GM19239 (cell line): ENCODE measurements around the gene HAGHL.
"Not testable (repeated sequence)": the region's sequence is repeated elsewhere in the genome, so short reads cannot be mapped to it uniquely, and the experiment has no call there.

Source experiments
- DNase-seq: peaks from one replicate; pipeline ENCODE4 v3.0.0; 2011; ENCODE audit warnings: low spot score; ENCODE audit not compliant: insufficient read length
- FAIRE-seq: peaks from 2 replicates; lab custom pipeline; 2011; peaks lifted over from hg19 to GRCh38; lab: Jason Lieb, UNC

HAGHL gene

GRCh38 chr16:730666-731509 is 4.0 kb downstream of the HAGHL start:
- DNase-seq (no peak), FAIRE-seq (no peak)

GRCh38 chr16:732332-732731 is 5.4 kb downstream of the HAGHL start:
- FAIRE-seq = no peak
- DNase-seq = no peak

GRCh38 chr16:732936-733335 is 6.0 kb downstream of the HAGHL start:
- FAIRE-seq (no peak), DNase-seq (no peak)

GRCh38 chr16:733382-734207 is 6.7 kb downstream of the HAGHL start:
- no peak for DNase-seq
- no peak for FAIRE-seq

GRCh38 chr16:734208-734980 is 7.5 kb downstream of the HAGHL start:
- FAIRE-seq (no peak), DNase-seq (no peak)

GRCh38 chr16:734981-735881 is 8.3 kb downstream of the HAGHL start:
- peak; percentile 53 for FAIRE-seq
- no peak for DNase-seq

- DNase-seq (no peak), FAIRE-seq (peak; percentile 68)
Measured at GRCh38 chr16:735982-736453, 9.1 kb downstream of the HAGHL start.

GRCh38 chr16:736936-737481 is 10.1 kb downstream of the HAGHL start:
- FAIRE-seq = no peak
- no peak for DNase-seq

GRCh38 chr16:739560-740458 is 12.9 kb downstream of the HAGHL start:
- DNase-seq (no peak), FAIRE-seq (no peak)

GRCh38 chr16:740459-740763 is 13.5 kb downstream of the HAGHL start:
- DNase-seq = no peak
- FAIRE-seq = no peak

GRCh38 chr16:740764-741505 is 14.0 kb downstream of the HAGHL start, which contains the start of gene CIAO3:
TSS of gene CIAO3 (minus strand) at chr16:740997. CDS start at chr16:740985, 12 bp downstream.
- DNase-seq (peak; percentile 98), FAIRE-seq (no peak)

GRCh38 chr16:741986-742629 is 15.2 kb downstream of the HAGHL start:
- DNase-seq = no peak

GRCh38 chr16:742894-743293 is 16.0 kb downstream of the HAGHL start:
- not testable (repeated sequence) for FAIRE-seq, DNase-seq

More at GRCh38 chr16:741986-742629, 15.2 kb downstream of the HAGHL start:
- no peak for FAIRE-seq

GRCh38 chr16:743794-744500 is 17.0 kb downstream of the HAGHL start:
- no peak for DNase-seq

GRCh38 chr16:745739-746138 is 18.8 kb downstream of the HAGHL start:
- no peak for DNase-seq

More at GRCh38 chr16:743794-744500, 17.0 kb downstream of the HAGHL start:
- FAIRE-seq = no peak

GRCh38 chr16:746637-747036 is 19.7 kb downstream of the HAGHL start:
- no peak for FAIRE-seq
- no peak for DNase-seq

More at GRCh38 chr16:745739-746138, 18.8 kb downstream of the HAGHL start:
- FAIRE-seq = no peak
